ENCODE results near the gene AJM1.
A peak's percentile ranks its signal among the peaks of the same experiment; 100 is the strongest.

AJM1 gene

DNA sequence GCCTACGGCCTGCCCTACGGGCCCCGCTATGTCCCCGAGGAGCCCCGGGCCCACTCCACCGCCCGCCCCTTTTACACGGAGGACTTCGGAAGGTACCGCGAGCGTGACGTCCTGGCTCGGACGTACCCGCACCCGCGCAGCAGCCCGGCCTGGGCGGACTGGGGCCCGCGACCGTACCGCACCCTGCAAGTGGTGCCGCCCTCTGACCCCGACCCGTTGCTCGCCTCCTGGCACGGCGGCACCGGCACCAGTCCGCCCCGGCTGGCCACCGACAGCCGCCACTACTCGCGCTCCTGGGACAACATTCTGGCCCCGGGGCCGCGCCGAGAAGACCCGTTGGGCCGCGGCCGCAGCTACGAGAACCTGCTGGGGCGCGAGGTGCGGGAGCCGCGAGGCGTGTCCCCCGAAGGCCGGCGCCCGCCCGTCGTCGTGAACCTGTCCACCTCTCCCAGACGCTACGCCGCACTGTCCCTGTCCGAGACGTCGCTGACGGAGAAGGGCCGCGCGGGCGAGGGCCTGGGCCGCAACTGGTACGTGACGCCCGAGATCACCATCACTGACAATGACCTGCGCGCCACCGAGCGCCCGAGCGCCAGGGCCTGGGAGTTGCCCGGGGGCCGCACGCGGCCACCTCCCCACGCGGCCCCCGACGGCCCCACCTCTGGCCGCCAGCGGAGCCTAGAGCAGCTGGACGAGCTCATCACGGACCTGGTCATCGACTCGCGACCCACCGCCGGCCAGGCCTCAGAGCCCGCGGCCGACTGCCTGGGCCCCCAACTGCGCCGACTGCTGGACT lies 3.4 kb downstream of the AJM1 start:
- no peak for DNase-seq (ENCODE audit: low read depth in 2 of 2)

DNA sequence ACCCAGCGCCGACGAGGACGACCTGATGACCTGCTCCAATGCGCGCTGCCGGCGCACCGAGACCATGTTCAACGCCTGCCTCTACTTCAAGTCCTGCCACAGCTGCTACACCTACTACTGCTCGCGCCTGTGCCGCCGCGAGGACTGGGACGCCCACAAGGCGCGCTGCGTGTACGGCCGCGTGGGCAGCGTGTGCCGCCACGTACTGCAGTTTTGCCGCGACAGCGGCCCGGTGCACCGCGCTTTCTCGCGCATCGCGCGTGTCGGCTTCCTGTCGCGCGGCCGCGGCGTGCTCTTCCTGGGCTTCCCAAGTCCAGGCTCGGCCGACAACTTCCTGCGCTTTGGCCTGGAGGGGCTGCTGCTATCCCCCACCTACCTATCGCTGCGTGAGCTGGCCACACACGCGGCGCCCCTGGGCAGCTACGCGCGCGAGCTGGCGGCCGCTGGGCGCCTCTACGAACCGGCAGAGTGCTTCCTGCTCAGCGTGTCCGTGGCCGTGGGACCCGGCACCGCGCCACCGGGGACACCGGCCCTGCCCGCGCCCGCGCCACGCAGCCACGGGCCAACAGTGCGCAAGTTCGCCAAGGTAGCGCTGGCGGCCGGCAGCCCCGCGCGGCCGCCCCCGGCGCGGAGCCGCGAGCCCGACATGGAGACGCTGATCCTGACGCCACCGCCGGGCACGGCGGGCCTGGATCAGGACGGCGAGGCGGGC lies 4.3 kb downstream of the AJM1 start:
- no peak for DNase-seq (ENCODE audit: low read depth in 2 of 2)

- no peak for DNase-seq (ENCODE audit: low read depth in 2 of 2)
Observed at GRCh38 chr9:136847088-136847825, 5.0 kb downstream of the AJM1 start.

GRCh38 chr9:136847826-136848392 lies 5.6 kb downstream of the AJM1 start:
- DNase-seq (ENCODE audit: low read depth in 2 of 2) = peak; percentile 49 to 68

DNA sequence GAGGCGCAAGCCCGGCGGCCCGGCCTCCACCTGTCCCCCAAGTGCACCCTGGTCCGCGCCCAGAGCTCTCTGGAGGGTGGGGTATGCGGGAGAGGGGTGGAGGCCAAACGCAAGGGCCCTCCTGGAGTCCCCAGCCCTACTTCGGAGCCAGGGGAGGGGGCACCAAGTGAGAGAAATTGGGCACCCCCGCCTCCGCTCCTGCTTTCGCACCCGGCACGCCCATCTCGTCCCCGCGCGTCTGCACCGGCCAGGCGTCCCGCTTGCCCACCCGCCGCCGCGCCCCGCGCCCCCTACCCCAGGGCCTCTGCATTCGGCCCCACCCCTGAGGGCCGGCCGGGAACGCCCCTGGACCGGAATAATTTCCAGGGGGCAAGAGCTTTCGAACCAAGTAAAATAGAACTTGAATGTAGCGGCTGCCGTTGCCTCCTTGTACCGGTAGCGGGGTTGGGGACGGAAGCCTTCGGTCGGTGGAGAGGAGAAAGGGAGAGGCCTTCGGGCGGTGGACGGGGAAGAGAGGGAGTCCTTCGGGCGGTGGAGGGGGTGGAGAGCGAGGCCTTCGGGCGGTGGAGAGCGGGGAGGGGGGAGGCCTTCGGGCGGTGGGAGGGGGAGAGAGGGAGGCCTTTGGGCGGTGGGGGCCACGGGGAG lies 6.2 kb downstream of the AJM1 start:
- DNase-seq (ENCODE audit: low read depth in 2 of 2) = no peak

GRCh38 chr9:136849038-136849959 lies 7.0 kb downstream of the AJM1 start, which contains the start of gene PHPT1:
TSS of gene PHPT1 (plus strand) at chr9:136849409. CDS start at chr9:136849431, 22 bp downstream.
- DNase-seq (ENCODE audit: low read depth in 2 of 2) = peak; percentile 92 to 93

GRCh38 chr9:136849960-136850865 lies 7.9 kb downstream of the AJM1 start:
- DNase-seq (ENCODE audit: low read depth in 2 of 2) = no peak

- DNase-seq (ENCODE audit: low read depth in 2 of 2) = no peak
Observed at GRCh38 chr9:136850866-136851775, 8.8 kb downstream of the AJM1 start.

GRCh38 chr9:136851941-136852663 lies 9.8 kb downstream of the AJM1 start, which contains the start of gene MAMDC4:
TSS of gene MAMDC4 (plus strand) at chr9:136852346. CDS start at chr9:136852417, 71 bp downstream.
- DNase-seq (ENCODE audit: low read depth in 2 of 2) = no peak

DNA sequence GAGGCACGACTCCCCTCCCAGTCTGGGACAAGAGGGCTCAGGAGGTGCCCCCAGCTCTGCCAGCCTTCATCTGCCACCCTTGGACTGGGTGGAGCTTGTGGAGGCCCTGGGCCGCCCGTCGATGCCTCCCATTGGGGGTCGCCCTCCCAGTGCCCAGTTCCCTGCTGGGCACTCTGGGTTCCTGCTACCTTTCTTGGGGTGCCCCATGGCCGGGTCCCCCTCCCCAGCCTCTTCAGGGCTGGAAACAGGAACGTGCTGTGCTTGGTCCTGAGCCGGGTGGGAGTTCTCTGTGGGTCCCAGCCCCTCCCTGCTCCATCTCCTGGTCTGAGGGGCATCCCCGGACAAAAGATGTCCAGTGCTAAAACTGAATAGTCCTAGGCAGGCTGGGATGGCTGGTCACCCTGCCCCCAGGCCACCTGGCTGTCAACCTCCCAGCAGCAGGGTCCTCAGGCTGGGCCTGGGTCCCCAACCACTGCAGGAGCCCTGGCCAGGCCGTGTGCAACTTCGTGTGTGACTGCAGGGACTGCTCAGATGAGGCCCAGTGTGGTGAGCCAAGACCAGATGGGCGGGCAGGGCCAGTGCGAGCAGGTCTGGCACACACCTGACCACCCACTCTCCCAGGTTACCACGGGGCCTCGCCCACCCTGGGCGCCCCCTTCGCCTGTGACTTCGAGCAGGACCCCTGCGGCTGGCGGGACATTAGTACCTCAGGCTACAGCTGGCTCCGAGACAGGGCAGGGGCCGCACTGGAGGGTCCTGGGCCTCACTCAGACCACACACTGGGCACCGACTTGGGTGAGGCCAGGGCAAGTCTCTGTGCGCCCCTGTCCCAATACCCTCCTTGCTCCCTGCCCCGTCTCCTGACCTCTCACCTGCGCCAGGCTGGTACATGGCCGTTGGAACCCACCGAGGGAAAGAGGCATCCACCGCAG lies 10.7 kb downstream of the AJM1 start:
- no peak for DNase-seq (ENCODE audit: low read depth in 2 of 2)

DNA sequence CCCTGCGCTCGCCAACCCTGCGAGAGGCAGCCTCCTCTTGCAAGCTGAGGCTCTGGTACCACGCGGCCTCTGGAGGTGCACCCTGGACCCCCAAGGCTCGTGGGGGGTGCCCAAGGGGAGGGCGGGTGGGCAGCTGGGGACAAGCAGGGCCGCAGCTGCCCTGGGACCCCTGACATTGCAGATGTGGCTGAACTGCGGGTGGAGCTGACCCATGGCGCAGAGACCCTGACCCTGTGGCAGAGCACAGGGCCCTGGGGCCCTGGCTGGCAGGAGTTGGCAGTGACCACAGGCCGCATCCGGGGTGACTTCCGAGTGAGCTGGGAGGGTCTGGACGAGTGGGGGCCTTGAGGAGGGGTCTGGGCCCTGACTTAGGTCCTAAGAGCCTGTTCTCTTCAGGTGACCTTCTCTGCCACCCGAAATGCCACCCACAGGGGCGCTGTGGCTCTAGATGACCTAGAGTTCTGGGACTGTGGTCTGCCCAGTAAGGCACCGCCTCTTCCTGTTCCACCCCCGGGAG lies 11.4 kb downstream of the AJM1 start:
- no peak for DNase-seq (ENCODE audit: low read depth in 2 of 2)

DNA sequence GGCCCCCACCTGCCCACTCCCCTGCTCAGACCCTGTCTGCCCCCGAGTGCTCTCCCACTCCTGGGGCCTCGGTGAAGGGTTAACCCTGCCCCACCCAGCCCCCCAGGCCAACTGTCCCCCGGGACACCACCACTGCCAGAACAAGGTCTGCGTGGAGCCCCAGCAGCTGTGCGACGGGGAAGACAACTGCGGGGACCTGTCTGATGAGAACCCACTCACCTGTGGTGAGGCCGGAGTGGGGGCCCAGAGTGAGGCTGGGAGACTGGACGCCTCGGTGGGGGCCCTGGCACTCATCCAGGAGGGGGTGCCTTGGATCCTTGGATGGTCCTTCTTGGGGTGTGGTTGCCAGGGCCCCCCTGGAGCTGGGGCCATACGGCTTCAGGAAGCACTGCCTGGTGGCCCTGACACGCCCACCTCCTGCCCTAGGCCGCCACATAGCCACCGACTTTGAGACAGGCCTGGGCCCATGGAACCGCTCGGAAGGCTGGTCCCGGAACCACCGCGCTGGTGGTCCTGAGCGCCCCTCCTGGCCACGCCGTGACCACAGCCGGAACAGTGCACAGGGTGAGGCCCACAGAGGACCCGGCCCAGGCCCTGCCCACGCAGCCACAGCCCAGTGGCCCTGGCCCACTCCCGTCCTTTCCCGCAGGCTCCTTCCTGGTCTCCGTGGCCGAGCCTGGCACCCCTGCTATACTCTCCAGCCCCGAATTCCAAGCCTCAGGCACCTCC lies 12.0 kb downstream of the AJM1 start:
- DNase-seq (ENCODE audit: low read depth in 2 of 2) = no peak

- DNase-seq (ENCODE audit: low read depth in 2 of 2) = no peak
Observed at GRCh38 chr9:136854842-136855460, 12.7 kb downstream of the AJM1 start.

GRCh38 chr9:136855461-136856078 lies 13.3 kb downstream of the AJM1 start:
- no peak for DNase-seq (ENCODE audit: low read depth in 2 of 2)

GRCh38 chr9:136856079-136856476 lies 13.8 kb downstream of the AJM1 start:
- no peak for DNase-seq (ENCODE audit: low read depth in 2 of 2)
